Stimulated activated naive CD8-positive, alpha-beta T cell treated with anti-CD3 and anti-CD28 coated beads, Interleukin-15, amount 100 ng/mL, for 72 hours (primary cell): ENCODE data around the gene SGPL1.
"Not testable (repeated sequence)": the region's sequence is repeated elsewhere in the genome, so short reads cannot be mapped to it uniquely, and the experiment has no call there.

ENCODE experiments used
- ATAC-seq: fragments of 150-1000 bp; cut with Tn5 transposase; 2 replicates; pipeline ENCODE4 v1.10.0; 2021; ENCODE audit warnings: mild to moderate bottlenecking, moderate library complexity
- DNase-seq, 2 donors: peaks; one replicate each; pipeline ENCODE4 v3.0.0; 2021 to 2022
- H3K27ac Mint-ChIP-seq, 2 donors: one replicate each; pipeline ENCODE4 v1.8.0; 2022; ENCODE audit warnings: mild to moderate bottlenecking in 2 of 2, mixed read lengths in 2 of 2, moderate library complexity in 2 of 2
- H3K27me3 Mint-ChIP-seq: one replicate; pipeline ENCODE4 v1.8.0; 2022; ENCODE audit warnings: mixed read lengths
- H3K4me1 Mint-ChIP-seq: one replicate; pipeline ENCODE4 v1.8.0; 2022; ENCODE audit warnings: mild to moderate bottlenecking, mixed read lengths
- H3K4me3 Mint-ChIP-seq, 2 donors: one replicate each; pipeline ENCODE4 v1.8.0; 2022; ENCODE audit warnings: mild to moderate bottlenecking in 2 of 2, mixed read lengths in 2 of 2, moderate library complexity in 1 of 2
- H3K9me3 Mint-ChIP-seq, 2 donors: one replicate each; pipeline ENCODE4 v1.8.0; 2022; ENCODE audit warnings: mixed read lengths in 2 of 2

SGPL1 gene

DNA sequence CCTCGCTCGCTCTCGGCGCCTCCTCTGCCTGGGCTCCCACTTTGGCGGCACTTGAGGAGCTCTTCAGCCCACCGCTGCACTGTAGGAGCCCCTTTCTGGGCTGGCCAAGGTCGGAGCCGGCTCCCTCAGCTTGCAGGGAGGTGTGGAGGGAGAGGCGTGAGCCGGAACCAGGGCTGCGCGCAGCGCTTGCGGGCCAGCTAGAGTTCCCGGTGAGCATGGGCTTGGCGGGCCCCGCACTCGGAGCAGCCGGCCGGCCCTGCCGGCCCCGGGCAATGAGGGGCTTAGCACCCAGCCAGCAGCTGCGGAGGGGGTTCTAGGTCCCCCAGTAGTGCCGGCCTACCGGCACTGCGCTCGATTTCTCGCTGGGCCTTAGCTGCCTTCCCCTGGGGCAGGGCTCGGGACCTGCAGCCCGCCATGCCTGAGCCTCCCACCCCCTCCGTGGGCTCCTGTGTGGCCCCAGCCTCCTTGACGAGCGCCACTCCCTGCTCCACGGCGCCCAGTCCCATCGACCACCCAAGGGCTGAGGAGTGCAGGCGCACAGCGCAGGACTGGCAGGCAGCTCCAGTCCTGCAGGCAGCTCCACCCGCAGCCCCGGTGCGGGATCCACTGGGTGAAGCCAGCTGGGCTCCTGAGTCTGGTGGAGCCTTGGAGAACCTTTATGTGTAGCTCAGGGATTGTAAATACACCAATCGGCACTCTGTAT is 45.9 kb downstream of the SGPL1 start:
- not testable (repeated sequence) for DNase-seq, H3K4me1 Mint-ChIP-seq, ATAC-seq, H3K9me3 Mint-ChIP-seq, H3K27ac Mint-ChIP-seq, H3K4me3 Mint-ChIP-seq, H3K27me3 Mint-ChIP-seq

DNA sequence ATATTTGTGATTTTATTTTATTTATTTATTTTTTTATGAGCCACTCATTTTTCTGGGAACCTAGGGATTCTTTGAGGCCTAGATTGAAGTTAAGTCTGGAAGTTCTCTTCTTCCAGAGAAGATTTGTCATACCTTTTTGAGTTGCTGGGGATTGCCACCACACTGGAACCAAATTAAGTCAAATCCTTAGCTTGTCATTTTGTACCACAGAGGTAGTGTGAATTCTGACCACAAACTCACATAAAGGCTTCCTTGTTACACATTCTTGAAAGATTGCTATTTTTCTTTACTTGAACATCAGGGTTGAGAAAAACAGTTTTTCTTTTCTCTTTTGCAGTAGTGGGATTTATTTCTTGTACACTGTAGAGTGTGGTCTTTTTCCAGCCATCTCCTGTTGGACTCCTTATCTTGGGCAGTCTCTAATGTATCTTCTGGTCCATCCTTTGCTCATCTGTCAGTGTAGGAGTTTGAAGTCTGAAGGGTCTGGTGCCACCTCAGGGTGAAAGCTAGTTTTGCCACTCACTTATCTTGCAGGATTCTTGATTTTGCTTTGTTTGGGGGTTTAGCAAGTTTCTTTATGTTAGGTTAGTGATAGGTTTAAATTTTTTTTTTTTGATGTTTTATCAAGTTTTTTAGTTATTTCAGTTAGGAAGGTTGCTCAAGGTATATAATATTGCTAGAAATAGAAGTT is 47.9 kb downstream of the SGPL1 start:
- Mint-ChIP-seq H3K27ac (no peak overlapping the region), H3K27me3 (no peaks in the 10 kb centered on the region), H3K9me3 (no peaks in the 10 kb centered on the region), H3K4me1 (no peaks in the 10 kb centered on the region), H3K4me3 (no peak overlapping the region)
- ATAC-seq (peak; percentile 61), DNase-seq (no peak)

DNA sequence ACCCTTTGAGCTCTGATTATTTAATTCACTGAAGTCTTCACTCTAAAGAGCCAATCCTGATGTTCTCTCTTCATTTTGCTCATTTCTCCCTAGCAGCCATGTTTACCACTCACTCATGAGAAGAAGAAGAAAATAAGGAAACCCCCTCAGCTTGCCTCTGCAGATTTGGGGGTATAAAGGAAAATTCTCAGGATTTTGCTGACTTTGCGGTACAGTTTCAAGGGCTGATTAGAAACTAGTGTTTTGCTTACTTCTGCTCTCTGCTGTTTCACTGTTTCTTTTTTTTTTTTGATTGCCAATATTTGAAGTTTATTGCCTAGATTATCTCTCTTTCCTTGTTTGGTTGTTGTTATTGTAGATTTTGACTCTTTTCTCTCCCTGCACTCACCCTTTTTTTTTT is 49.2 kb downstream of the SGPL1 start:
- H3K9me3 Mint-ChIP-seq: no peaks in the 10 kb centered on the region

DNA sequence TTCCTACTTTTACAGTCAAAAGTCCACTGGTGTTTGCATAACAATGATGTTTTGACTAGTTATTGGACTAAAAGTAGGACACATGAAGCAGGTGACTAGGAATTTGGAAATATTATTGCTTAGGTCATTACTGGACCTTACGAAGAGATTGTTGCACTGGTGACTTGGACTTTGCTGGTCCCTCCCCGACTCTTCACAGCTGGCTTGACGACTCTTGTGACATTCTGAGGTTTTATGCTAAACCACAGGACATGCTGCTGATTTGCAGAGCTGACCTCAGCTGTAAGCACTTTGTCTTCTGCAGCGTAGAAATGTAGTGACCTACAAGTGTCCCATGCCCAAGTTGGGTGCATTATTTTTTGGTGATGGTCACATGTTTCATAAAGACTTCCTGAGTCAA is 50.7 kb downstream of the SGPL1 start:
- H3K27ac Mint-ChIP-seq: no peak overlapping the region
- no peaks in the 10 kb centered on the region for H3K27me3 Mint-ChIP-seq
- no peak for ATAC-seq
- H3K4me3 Mint-ChIP-seq: no peak overlapping the region
- H3K9me3 Mint-ChIP-seq: no peaks in the 10 kb centered on the region
- no peak for DNase-seq
- no peaks in the 10 kb centered on the region for H3K4me1 Mint-ChIP-seq

More for the DNA sequence above, 49.2 kb downstream of the SGPL1 start:
- Mint-ChIP-seq H3K4me1 (no peaks in the 10 kb centered on the region), H3K4me3 (no peak overlapping the region), H3K27me3 (no peaks in the 10 kb centered on the region), H3K27ac (no peak overlapping the region)
- ATAC-seq (no peak), DNase-seq (no peak)

DNA sequence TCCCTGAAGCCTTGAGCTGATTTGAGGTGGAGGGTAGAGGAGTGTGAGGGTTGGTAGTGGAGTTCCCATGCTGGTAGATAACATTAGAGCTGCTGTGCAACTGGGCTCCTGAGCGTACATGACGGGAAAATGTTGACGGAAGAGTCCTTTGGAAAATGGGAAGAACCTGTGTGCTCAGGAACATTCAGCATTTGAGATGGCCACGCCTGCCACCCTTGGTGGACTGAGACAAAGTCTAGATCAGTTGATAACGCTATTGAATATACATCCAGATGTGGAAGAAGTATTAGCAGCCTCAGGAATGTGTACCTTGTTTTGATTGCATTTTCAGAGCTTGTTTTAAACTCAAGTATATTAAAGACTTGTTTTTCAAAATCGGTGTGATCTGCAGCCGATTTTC is 56.5 kb downstream of the SGPL1 start:
- ATAC-seq: no peak
- Mint-ChIP-seq H3K27me3 (no peaks in the 10 kb centered on the region), H3K27ac (no peak overlapping the region), H3K4me3 (no peak overlapping the region), H3K9me3 (no peaks in the 10 kb centered on the region), H3K4me1 (no peaks in the 10 kb centered on the region)
- no peak for DNase-seq

DNA sequence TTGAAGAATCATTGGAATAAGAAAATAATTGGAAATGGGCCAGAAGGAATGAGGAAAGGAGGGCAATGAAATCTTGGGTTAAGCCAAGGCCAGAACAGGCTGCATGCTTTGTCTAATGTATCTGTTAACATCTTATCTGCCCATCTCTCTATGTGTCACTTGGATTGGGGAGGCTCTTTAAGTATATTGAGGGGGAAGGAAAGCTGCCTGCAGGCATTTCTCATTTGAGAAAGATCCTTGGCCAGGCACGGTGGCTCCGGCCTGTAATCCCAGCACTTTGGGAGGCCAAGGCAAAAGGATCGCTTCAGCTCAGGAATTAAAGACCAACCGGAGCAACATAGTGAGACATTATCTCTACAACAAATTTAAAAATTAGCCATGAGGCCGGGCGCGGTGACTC is 58.3 kb downstream of the SGPL1 start:
- Mint-ChIP-seq H3K4me3 (no peak overlapping the region), H3K27ac (no peak overlapping the region), H3K4me1 (no peaks in the 10 kb centered on the region), H3K27me3 (no peaks in the 10 kb centered on the region), H3K9me3 (no peaks in the 10 kb centered on the region)
- DNase-seq (no peak), ATAC-seq (no peak)

DNA sequence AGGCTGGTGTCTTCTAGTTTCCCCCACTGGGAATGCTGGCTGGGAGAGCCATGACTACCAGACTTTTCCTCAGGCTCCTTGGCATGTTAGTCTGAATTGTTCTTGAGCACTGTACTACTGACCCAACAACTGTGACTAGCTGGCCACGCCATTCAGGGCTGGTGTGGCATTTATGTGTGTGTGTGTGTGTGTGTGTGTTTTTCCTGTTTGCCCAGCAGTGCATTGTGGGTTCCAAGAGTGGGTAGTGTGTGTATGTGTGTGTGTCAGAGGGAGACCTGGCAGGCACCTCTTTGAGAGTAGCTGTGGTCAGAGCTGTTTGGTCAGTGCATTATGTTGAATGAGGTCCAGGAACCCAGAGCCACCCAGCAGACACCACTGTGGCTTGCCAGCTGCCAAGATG is 63.5 kb downstream of the SGPL1 start:
- Mint-ChIP-seq H3K4me1 (peaks cover 5% of the 10 kb centered on the region), H3K27ac (no peak overlapping the region), H3K4me3 (no peak overlapping the region), H3K9me3 (no peaks in the 10 kb centered on the region), H3K27me3 (no peaks in the 10 kb centered on the region)
- no peak for DNase-seq
- no peak for ATAC-seq

DNA sequence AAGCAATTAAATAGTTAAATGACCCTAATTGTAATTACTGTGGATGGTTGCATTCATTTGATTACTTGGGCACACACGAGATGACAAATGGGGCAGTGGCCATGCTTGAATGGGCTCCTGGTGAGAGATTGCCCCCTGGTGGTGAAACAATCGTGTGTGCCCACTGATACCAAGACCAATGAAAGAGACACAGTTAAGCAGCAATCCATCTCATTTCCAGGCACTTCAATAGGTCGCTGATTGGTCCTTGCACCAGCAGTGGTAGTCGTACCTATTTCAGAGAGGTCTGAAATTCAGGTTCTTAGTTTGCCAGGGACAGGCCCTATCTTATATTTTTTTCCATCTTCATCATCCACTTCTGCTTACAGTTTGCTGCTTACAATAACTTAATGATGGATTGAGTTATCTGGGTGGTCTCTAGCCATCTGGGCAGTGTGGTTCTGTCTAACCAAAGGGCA is 64.4 kb downstream of the SGPL1 start:
- DNase-seq: peak; percentile 68 to 78
- no peak overlapping the region for H3K27ac Mint-ChIP-seq
- no peaks in the 10 kb centered on the region for H3K27me3 Mint-ChIP-seq
- peak; percentile 96 for ATAC-seq
- H3K9me3 Mint-ChIP-seq: no peaks in the 10 kb centered on the region
- peaks cover 5% of the 10 kb centered on the region for H3K4me1 Mint-ChIP-seq
- H3K4me3 Mint-ChIP-seq: no peak overlapping the region

DNA sequence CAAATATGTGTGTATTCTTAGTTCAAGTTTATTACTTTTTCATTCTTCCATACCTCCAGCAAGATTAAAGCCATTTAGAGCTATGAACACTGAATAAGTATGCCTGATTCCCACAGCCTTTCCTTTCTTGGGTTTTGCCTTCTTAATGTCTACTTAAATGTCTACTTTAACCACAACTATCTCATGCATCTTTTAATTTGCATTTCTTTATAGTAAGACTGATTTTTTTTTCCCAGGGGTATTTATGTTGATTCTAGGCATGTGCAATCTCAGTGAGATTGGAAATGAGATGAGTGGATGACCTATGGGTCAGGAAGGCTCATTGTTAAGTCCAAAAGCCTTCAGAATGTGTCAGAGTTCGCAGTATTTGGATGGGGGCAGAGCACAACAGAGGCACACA is 69.0 kb downstream of the SGPL1 start:
- no peak overlapping the region for H3K27ac Mint-ChIP-seq
- ATAC-seq (no peak), DNase-seq (no peak)
- H3K4me1 Mint-ChIP-seq: peaks cover 13% of the 10 kb centered on the region
- H3K27me3 Mint-ChIP-seq: no peaks in the 10 kb centered on the region
- no peak overlapping the region for H3K4me3 Mint-ChIP-seq
- no peaks in the 10 kb centered on the region for H3K9me3 Mint-ChIP-seq

DNA sequence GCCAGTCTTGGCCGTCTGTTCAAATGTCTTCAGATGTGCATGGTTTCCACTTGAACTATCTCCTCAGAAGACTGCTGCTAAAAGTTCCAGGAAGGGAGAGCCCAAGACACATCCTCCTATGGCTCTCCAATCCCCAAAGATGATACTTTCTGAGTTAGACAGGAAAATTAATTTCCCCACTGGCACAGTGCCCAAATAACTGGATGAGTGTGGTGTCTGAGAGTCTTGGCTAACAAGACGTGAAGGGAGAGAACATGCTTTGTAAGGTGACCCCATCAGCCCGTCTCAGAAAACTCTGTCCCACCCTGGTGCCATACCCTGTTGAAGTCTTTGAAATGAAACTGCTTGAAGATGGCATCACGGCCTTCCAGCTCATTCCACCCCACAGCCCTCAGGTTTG is 69.7 kb downstream of the SGPL1 start:
- H3K4me3 Mint-ChIP-seq: no peak overlapping the region
- DNase-seq: no peak
- H3K4me1 Mint-ChIP-seq: peaks cover 9% of the 10 kb centered on the region
- no peaks in the 10 kb centered on the region for H3K27me3 Mint-ChIP-seq
- H3K9me3 Mint-ChIP-seq: no peaks in the 10 kb centered on the region
- ATAC-seq: no peak
- no peak overlapping the region for H3K27ac Mint-ChIP-seq

DNA sequence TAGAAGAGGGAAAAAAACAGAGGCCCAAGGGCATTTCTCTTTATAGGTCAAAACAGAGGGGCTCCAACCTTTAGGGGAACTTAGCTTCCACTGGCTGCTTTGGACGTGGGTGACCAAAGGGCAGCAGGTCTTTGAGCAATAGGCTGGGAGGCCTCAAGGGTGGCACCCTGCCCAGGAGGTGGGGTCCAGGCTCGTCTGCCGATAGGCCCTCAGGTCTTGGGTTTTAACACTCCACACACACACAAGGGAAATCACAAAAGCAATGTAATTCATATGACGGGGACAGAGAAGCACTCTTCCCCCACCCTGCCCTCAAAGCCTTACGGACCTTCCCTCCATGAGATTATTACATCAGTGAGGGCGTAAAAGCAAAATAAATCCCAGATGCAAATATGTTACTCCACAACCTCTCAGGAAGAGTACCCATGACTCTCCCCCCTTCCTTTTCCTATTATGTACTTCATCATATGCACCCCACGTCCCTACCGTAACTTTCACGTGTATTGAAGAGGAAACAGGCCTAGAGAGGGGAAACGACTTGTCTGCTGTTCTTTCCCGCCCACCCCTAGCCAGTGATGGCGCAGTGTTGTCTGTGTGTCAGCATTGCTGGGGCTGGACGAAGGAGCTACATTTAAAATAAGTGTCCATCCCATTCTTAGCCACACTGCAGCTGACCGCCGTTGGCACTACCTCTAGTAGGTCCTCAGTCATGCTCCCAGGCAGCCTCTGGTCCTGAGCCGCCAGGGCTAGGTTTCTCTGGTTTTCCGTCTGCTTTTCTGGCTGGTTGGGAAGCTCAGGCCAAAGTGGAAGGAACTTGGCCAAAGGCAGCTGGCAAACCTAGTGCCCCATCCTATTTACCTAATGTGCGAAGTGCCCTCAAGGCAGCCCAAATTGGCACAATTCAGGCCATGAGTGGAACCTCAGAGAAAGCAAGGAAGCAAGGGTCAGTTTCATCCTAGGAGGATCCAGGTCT is 70.5 kb downstream of the SGPL1 start:
- no peak overlapping the region for H3K27ac Mint-ChIP-seq
- DNase-seq: no peak
- H3K4me1 Mint-ChIP-seq: peaks cover 11% of the 10 kb centered on the region
- no peaks in the 10 kb centered on the region for H3K9me3 Mint-ChIP-seq
- no peaks in the 10 kb centered on the region for H3K27me3 Mint-ChIP-seq
- ATAC-seq: no peak
- H3K4me3 Mint-ChIP-seq: no peak overlapping the region

DNA sequence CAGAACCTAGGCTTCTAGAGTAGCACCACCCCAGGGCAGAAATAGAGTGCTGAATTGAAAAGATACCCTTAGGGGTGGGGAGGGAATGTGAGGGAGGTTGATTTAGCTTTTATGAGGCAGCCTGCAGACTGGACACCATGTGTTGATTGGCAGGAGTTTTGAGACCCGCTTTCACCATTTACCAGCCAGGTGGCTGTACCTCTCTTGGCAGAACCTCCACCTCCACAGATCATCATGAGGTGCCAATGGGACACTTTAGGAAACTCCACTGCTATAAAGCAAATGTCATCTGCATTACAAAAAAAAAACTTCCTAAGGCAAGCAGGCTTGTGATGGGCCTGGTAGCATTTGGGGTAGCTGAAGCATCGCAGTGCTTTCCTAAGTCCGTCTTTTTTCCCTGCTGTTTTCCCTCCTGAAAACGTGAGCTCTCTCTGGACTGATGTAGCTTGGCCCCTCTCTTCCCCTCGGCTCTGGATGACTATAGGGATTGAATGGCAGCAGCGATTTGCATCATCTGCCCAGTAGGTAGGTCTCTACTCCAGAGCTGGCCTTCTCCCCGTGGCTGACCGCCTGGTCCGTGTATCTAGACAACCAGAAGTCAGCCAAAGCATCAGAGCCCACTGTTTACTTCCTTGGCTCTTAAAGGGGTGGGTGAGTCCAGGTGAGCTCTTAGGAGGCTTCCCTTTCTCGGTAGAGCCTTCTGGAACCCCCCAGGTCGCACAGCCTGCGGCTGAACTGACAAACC is 71.3 kb downstream of the SGPL1 start:
- Mint-ChIP-seq H3K27ac (peak overlapping the region; percentile 41 to 94), H3K4me1 (peaks cover 15% of the 10 kb centered on the region), H3K4me3 (peak overlapping the region; percentile 72 to 86), H3K9me3 (no peaks in the 10 kb centered on the region), H3K27me3 (no peaks in the 10 kb centered on the region)
- no peak for DNase-seq
- ATAC-seq: no peak

DNA sequence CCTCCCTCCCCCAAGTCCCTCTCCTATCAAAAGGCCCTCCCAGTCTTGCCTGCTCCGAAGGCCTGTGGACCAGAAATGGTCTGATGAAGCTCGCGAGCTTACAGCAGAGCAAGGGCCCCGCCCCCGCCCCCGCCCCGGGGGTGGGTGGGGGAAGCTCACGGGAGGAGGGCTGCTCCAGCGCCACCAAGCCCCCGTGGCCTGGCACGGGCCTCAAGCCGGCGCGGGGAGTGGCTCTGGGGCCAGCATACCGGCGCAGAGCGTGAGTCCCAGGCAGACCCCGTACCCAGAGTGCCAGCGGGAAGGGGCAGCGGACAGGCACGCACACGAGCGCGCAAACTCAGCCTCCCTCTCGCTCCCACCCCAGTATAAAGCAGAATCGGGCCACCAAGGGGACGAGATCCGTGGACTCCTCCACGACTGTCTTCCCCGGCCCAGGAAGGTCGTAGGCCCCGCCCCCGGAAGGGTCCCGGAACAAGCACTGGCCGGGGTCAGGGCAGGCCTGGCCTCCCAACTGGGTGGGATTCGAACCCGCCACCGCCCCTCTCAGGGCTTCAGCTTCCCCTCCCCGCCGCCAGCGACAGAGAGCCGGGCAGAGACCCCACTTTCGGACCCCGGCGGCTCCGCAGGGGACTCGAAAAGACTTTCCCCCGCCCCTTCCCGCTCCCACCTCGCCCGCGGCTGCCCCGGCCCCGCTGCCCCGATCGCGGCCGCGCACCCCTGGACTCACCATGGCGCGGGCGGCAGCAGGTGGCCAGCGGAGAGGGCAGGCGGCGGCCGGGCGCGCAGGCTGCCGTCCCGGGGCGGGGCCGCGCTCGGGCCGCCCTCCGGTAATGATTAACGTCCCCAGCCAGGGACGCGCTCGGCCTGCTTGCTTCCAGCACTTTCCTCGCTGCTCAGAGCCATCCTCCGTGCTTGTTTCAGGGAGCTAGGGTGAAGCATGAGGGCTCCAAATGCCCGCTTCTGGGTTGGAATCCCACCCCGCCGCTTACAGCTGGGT is 72.4 kb downstream of the SGPL1 start, which contains the start of gene PCBD1:
PCBD1 (minus strand) TSS at position 762 of the 997 bp plus-strand sequence; CDS start at position 730, 32 bp downstream.
- Mint-ChIP-seq H3K4me1 (peaks cover 18% of the 10 kb centered on the region), H3K27ac (peak within 1 kb of the TSS; percentile 94 to 95), H3K4me3 (peak within 1 kb of the TSS; percentile 85 to 86), H3K9me3 (no peaks in the 10 kb centered on the region), H3K27me3 (no peaks in the 10 kb centered on the region)
- peak; percentile 91 for ATAC-seq
- peak; percentile 68 to 75 for DNase-seq

DNA sequence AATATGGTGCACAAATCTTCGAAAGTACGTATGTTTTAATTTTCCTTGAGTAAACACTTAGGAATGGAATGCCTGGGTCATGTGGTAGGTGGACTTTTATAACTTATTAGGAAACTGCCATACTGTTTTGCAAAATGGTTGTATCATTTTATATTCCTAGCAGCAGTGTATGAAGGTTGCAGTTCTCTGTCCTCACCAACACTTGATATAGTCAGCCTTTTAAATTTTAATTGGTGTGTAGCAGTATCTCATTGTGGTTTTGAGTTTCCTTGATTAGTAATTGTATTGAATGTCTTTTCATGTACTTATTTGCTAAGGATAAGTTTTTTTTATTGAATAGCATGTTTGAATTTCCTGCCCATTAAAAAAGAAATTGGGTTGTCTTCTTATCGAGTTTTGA is 73.5 kb downstream of the SGPL1 start:
- Mint-ChIP-seq H3K4me3 (peak overlapping the region; percentile 85 to 86), H3K27ac (peak overlapping the region in 1 of 2 donors; percentile 95), H3K27me3 (no peaks in the 10 kb centered on the region)

More for the DNA sequence above, 73.5 kb downstream of the SGPL1 start:
- no peaks in the 10 kb centered on the region for H3K9me3 Mint-ChIP-seq
- DNase-seq: no peak
- no peak for ATAC-seq
- H3K4me1 Mint-ChIP-seq: peaks cover 27% of the 10 kb centered on the region
